ENCODE data around the gene ITIH1. TPM values are rescaled to one million over a fixed set of nuclear protein-coding genes. Genes with fewer than 3 reads are reported as not detected.

Gene ITIH1
- total RNA-seq, 1 experiment from 2014 or later = 0.26 TPM

GRCh38 chr3:52839892-52840545 is 62.6 kb downstream of the ITIH1 start (continued):
- TF ChIP-seq TCF7 (CRISPR knock-in tag; IDR thresholded peaks at IDR 0.05; ENCODE audit: low read depth) (no peak), ZNF317 (CRISPR knock-in tag; IDR thresholded peaks at IDR 0.05; ENCODE audit: borderline replicate concordance, low read depth) (no peak)

GRCh38 chr3:52841211-52841980 is 64.0 kb downstream of the ITIH1 start:
- H3K9me3 Mint-ChIP-seq = no peaks in the 10 kb centered on the region
- ATAC-seq = no peak
- H3K36me3 Mint-ChIP-seq = peaks cover 10% of the 10 kb centered on the region
- DNase-seq (ENCODE audit: low spot score) = no peak
- H3K4me3 Mint-ChIP-seq = no peak overlapping the region
- H3K27ac Mint-ChIP-seq = peak overlapping the region; percentile 63; the same call in 1 of the 2 replicates
- H3K27me3 Mint-ChIP-seq (ENCODE audit: low read depth) = no peaks in the 10 kb centered on the region
- no peaks in the 10 kb centered on the region for H3K4me1 Mint-ChIP-seq
- ChIA-PET CTCF (interaction anchor here (0.9 to 1.4 kb wide), 3 partner anchors 49 to 96 kb away, joined by 3 to 4 read pairs (median 3); no protein-coding TSS in a partner anchor), POLR2A (interaction anchor here (0.7 kb wide), 1 partner anchor 15 kb away, joined by 3 read pairs; no protein-coding TSS in a partner anchor)
- TF ChIP-seq KAT7 (CRISPR knock-in tag; IDR thresholded peaks at IDR 0.05; ENCODE audit: borderline replicate concordance) (no peak), E2F1 (CRISPR knock-in tag; IDR thresholded peaks at IDR 0.05) (no peak), NFATC4 (CRISPR knock-in tag; IDR thresholded peaks at IDR 0.05) (no peak), ATF2 (CRISPR knock-in tag; IDR thresholded peaks at IDR 0.05; ENCODE audit: borderline replicate concordance, low read depth) (no peak), MLX (CRISPR knock-in tag; IDR thresholded peaks at IDR 0.05) (no peak), STAT6 (CRISPR knock-in tag; conservative IDR thresholded peaks at IDR 0.05; ENCODE audit: low read depth) (no peak), PRDM15 (CRISPR knock-in tag; IDR thresholded peaks at IDR 0.05) (no peak), ZNF121 (CRISPR knock-in tag; IDR thresholded peaks at IDR 0.05) (no peak), ZNF219 (CRISPR knock-in tag; IDR thresholded peaks at IDR 0.05; ENCODE audit: borderline replicate concordance) (no peak), AFF4 (CRISPR knock-in tag; IDR thresholded peaks at IDR 0.05; ENCODE audit: borderline replicate concordance) (no peak), ZNF281 (CRISPR knock-in tag; IDR thresholded peaks at IDR 0.05) (no peak), ETV6 (CRISPR knock-in tag; IDR thresholded peaks at IDR 0.05) (no peak)

All from WTC11 (cell line).